ENCODE results near the gene PTGFRN.
"Not testable (repeated sequence)": the region's sequence is repeated elsewhere in the genome, so short reads cannot be mapped to it uniquely, and the experiment has no call there.

Gene PTGFRN

DNA sequence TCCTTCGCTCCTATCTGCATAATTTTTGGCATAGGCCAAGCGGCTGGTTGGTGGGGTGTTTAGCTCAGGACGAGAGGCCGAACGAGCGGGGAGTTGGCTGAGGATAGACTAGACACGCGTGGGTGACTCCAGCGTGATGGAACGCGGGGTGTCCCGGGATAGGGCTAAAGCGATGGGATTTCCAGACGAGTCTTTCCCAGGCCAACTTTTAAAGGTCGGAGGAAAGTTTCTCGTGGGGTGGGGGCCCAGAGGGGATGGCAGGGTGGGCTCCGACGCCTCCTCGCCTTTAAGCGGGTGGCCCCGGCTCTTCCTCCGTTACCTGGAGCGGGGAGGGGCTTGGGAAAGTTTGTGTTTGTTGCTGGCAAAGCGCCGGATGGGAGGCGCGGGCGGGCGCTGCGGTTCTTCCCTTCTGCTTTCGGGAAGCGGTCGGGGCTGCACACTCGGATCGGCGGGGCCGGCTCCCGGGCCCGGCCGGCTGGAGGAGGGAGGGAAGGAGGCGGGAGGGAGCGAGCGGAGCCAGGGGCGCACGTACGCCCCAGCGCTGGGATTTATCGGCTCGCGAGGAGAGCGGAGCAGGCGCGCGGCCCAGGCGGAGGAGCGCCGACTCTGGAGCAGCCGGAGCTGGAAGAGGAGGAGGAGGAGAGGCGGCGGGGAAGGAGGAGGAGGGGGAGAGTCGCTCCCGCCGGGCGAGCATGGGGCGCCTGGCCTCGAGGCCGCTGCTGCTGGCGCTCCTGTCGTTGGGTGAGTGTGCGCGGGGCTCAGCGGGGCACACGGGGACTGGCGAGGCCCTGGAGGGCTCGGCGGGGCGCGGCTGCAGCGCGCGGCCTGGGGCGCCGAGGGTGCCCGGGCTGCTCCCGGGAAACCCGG is at the start of gene PTGFRN:
TSS of gene PTGFRN (plus strand) at position 405 of the 867 bp plus-strand sequence. CDS start at position 693, 288 bp downstream.
- DNase-seq (ENCODE audit: extremely low read depth in 1 of 2, low read depth in 1 of 2) = no peak

DNA sequence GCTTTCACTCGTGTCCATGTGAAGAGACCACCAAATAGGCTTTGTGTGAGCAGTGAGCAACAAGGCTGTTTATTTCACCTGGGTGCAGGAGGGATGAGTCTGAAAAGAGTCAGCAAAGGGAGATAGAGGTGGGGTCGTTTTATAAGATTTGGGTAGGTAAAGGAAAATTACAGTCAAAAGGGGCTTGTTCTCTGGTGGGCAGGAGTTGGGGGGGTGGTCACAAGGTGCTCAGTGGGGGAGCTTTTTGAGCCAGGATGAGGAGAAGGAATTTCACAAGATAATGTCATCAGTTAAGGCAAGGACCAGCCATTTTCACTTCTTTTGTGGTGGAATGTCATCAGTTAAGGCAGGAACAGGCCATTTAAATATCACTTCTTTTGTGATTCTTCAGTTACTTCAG is 49.5 kb upstream of the PTGFRN start:
- DNase-seq (ENCODE audit: extremely low read depth in 1 of 2, low read depth in 1 of 2) = not testable (repeated sequence)

DNA sequence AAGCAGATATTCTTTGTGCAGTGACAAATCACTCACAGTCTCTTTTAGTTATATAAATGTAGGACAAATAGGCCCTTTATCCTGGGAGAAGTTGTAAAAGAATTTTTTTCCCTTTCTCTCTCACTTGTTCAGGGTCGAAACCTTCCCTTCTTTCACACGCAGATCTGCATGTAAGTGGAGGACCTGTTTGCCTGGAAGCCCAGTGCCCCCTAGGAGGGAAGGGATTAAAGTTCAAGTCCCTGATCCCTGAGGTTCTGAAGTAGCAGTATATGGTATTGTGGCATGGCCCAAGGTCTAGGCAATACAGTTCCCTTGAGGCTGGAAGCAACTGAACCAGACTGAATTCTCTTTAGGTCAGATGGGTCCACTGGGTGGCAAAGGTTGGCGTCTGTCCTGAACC is 48.6 kb upstream of the PTGFRN start:
- DNase-seq (ENCODE audit: extremely low read depth in 1 of 2, low read depth in 1 of 2) = no peak

DNA sequence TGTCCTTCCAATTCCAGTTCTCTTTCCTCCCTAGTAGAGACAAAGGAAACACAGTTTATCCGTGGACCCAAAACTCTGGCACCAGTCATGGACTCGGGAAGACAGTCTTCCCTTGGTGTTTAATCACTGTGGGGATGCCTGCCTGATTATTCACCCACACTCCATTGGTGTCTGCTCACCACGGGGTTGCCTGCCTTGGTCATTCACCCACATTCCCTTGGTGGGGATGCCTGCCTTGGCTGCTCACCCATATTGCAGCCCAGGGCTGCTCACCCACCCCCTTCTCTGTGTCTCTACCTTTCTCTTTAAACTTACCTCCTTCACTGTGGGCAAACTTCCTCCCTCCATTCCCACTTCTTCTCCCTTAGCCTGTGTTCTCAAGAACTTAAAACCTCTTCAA is 46.7 kb upstream of the PTGFRN start:
- DNase-seq (ENCODE audit: extremely low read depth in 1 of 2, low read depth in 1 of 2) = not testable (repeated sequence)

DNA sequence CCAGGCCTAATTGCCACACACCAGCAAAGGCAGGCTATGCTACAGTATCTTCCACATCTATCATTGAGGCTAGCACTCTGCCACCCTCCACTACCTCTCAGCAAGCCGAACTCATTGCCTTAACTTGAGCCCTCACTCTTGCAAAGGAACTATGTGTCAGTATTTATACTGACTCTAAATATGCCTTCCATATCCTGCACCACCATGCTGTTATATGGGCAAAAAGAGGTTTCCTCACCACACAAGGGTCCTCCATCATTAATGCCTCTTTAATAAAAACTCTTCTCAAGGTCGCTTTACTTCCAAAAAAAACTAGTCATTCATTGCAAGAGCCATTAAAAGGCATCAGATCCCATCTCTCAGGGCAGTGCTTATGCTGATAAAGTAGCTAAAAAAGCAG is 43.2 kb upstream of the PTGFRN start:
- DNase-seq (ENCODE audit: extremely low read depth in 1 of 2, low read depth in 1 of 2) = not testable (repeated sequence)

DNA sequence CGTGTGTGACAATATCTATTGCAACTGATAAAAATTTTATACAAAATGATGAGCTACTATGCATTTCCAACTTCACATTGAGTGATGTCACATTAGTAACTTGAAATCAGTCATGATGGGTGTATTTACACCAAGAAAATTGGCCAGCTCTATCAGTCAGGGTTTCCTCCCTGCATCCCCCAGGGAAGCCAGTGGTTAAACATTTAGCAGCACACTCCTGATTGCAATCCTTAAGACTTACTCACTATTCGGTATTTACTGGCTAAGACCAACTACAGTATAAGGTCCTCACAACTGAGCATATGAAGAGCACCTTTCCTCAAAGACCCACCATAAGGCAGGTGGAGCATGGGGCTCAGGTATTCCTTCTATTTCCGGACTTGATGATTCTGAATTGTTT is 41.3 kb upstream of the PTGFRN start:
- no peak for DNase-seq (ENCODE audit: extremely low read depth in 1 of 2, low read depth in 1 of 2)

DNA sequence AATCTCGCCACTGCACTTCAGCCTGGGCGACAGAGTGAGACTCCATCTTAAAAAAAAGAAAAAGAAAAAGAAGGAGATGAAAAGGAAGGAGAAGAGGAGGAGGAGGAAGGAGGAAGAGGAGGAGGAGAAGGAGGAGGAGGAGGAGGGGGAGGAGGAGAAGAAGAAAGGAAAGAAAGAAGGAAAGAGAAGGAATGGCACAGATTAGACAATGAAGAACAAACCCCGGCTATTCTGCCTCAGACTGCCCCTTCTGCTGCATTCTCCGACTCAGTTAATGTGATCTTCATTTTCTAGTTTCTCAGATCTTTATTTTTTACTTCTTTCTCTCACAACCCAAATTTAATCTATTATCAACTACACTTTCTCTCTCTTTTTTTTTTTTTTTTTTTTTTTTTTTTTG is 40.1 kb upstream of the PTGFRN start:
- DNase-seq (ENCODE audit: extremely low read depth in 1 of 2, low read depth in 1 of 2) = no peak

DNA sequence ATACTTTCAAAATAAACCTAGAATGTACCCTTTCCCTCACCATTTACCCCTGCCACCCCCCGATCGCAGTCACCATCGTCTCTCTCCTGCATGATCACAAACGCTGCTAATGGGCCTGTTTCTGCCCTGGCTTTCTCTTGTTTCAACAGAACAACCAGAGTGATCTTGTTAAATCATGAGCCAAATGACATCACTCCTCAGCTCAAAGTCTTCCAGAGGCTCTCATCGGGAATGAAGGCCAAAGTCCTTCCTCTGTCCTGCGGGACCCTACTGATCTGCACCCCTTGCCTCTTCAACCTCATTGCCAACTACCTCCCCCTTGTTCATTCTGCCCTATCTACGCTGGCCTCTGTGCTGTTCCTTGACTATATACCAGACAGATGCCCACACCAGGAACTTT is 39.4 kb upstream of the PTGFRN start:
- no peak for DNase-seq (ENCODE audit: extremely low read depth in 1 of 2, low read depth in 1 of 2)

DNA sequence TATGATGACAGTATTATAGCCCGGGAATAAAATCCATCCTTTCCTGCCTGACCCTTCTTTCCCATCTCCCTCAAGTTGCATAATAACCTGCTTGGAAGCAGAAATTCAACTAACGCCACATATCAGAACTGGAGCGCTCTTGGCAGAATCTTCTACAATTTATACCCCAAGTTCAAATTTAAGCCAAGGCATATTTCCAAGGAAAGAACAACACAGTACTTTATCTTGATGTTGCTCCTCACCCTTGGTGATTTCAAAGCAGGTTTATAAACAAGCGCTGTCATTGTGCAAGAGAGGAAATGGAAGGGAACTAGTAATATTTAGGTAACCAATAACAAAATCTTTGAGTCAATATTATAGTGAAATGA is 38.0 kb upstream of the PTGFRN start:
- DNase-seq (ENCODE audit: extremely low read depth in 1 of 2, low read depth in 1 of 2) = no peak

DNA sequence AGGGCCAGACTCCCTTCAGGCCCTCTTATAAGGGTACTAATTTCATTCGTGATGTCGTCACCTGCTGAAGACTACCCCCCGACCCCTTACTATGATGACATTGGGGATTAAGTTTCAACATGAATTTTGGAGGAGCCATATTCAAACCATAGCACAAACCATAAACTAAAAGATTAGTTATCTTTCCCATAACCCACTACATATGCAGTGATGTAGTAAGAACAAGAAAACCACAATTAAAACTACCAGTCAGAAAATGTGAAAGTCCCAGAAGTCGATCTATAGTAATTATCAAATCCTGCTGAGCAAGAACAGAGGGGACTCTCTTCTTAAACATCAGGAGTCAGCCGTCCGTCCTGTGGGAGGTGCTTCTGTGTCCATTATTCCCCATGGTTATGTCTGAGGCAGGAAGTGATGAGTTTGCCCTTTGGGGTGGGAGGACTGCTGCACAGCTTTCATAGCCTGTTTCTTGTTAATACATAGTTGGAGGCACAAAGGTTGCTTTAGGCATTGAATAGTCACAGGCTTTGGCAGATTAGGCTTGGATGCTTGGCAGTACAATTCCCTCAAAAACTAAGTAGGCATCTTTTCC is 35.9 kb upstream of the PTGFRN start:
- no peak for DNase-seq (ENCODE audit: extremely low read depth in 1 of 2, low read depth in 1 of 2)

DNA sequence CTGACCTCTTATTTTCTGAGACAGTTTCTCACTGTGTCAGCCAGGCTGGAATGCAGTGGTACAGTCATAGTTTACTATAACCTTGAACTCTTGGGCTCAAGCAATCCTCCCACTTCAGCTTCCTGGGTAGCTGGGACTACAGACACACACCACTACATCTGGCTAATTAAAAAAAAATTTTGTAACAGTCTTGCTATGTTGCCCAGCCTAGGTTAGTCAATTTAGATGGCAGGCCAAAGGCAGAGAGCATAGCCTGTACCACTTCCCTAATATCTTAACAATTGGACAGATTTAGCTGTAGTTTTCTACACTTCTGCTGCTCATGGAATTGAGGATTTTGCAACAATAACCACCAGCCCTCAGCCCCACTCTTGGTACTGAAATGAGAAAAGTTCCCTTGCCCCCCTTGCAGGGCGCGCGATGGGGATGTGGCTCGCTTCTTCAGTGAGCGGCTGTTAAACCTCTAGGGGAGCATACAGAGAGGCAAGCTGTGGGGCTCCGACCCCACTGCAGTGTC is 34.9 kb upstream of the PTGFRN start:
- DNase-seq (ENCODE audit: extremely low read depth in 1 of 2, low read depth in 1 of 2) = no peak

DNA sequence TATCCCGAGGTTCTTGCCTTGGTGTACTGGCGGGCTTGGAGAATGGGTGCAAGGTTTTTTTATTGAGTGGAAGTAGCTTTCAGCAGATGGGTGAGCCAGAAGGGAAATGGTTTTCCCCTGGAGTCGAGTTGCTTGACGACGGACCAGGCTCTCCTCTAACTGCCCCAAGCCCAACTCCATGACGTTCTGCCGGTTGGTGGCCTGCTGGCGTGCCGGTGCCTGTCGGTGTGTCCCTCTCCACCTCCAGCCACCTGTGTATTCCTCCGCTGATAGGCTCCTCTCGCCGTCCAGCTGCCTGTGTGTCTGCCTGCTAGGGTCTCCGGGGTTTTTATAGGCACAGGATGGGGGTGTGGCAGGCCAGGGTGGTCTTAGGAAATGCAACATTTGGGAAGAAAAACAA is 34.3 kb upstream of the PTGFRN start:
- no peak for DNase-seq (ENCODE audit: extremely low read depth in 1 of 2, low read depth in 1 of 2)

DNA sequence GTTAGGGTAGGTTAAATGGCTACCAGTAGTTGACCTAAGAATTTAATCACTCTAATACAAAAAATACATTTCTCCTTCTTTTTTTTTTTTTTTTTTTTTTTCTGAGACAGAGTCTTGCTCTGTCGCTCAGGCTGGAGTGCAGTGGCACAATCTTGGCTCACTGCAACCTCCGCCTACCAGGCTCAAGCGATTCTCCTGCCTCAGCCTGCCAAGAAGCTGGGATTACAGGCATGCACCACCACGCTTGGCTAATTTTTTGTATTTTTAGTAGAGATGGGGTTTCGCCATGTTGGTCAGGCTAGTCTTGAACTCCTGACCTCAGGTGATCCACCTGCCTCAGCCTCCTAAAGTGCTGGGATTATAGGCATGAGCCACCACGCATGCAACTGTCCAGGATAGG is 33.8 kb upstream of the PTGFRN start:
- DNase-seq (ENCODE audit: extremely low read depth in 1 of 2, low read depth in 1 of 2) = not testable (repeated sequence)

DNA sequence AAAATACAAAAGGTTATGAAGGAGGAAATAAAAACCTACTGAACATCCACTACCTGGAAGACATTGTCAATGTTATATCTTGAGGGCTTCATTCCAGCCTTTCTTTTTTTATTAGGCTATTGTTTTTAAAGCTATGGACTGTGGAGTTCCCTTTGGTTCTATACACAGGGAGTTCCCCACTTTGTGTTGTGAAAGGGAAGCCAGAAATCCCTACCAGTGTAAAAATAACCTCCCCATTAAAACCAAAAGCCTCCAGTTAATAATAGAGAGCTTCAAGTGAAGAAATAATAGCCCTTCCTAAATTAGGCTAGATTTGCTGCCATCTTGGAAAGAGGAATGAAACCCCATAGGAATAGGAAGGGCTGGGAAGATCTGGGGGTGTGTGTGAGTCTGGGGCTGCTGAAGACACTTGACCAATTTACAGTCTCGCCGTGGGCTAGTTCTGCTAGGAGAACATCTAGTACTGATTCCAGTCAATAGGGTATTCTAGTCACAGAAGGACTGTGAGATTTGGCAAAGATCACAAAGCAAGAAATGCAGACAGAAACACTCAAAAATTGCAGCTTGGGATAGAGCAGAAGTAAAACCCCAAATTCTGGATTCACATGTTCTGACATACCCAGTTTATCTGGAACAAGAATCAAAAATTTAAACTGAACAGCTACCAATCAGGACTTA is 32.4 kb upstream of the PTGFRN start:
- DNase-seq (ENCODE audit: extremely low read depth in 1 of 2, low read depth in 1 of 2) = no peak

DNA sequence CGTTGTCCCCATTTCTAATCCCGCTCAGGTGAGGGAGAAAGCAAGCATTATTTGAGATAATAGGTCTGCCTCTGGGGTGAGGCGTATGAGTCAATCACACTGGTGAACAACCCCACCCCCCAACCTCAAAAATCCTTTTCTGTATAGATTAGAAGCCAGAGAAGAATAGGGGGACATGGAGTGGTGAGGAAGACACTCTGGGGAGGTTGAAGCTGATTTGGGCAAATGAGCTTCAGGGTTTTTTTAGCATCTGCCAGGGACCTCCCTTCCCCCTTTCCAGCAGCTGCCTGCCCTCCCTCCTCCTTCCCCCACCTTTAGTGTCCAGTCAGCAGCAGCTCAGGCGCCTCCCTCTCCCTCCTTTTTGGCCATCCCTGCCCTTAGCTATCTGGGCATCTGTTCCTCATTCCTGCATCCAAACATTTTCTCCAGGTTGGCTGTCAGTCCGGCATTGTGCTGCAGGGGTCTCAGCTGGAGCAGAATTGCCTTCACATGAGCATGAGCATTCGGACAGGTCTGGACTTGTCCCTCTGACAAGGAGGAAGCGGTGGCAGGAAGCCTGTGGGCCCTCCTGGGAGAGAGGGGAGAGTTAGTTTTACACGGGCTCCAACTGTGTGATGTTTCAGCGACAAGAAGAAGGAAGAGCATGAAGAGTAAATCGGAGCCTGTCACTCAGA is 30.8 kb upstream of the PTGFRN start:
- no peak for DNase-seq (ENCODE audit: extremely low read depth in 1 of 2, low read depth in 1 of 2)

DNA sequence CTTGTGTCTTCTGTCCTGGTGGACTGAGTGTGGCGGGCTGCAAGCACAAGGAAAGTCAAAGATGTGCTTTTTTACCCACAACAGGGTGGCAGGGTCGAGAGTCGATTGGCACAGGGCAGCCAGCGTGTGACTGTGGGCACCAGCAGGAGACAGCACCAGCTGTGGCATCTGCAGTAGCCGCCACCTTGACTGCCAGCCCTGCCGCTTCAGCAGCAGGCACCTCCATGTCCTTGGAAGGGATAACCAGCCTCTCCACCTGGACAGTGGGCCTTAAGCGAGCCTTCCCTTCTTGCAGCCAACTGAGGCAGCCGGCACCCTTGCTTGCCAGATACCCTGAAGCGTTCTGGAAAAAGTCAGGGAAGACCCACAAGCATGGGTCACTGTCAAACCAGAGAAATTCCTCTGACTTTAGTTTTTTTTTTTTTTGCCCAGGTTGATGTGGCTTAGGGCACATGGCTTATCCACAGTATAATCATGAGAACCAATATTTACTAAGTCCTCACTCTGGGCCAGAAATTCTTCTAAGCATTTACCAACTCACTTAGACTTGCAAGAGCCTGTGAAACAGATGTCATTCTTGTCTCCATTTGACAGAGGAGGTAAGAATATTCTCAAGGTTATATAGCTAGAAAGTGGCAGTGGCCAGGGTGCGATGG is 30.1 kb upstream of the PTGFRN start:
- DNase-seq (ENCODE audit: extremely low read depth in 1 of 2, low read depth in 1 of 2) = no peak

DNA sequence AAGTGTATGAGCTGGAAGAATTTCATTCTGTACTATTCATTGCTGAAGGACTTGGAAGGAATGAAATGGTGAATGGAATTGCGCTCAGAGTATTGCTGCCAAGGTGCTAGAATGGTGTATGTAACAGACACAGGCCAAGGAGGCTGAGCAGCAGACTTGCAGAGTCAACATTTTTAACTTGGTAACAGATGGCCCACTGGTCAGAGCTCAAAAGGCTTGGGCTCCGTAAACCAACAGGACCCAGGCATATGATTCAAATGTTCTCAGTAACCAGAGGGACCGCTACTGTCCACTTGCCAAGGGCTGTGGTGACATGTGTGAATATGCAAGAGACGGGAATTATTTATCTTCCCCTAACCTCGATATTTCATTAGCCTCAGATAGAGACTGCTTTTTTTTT is 28.8 kb upstream of the PTGFRN start:
- no peak for DNase-seq (ENCODE audit: extremely low read depth in 1 of 2, low read depth in 1 of 2)

DNA sequence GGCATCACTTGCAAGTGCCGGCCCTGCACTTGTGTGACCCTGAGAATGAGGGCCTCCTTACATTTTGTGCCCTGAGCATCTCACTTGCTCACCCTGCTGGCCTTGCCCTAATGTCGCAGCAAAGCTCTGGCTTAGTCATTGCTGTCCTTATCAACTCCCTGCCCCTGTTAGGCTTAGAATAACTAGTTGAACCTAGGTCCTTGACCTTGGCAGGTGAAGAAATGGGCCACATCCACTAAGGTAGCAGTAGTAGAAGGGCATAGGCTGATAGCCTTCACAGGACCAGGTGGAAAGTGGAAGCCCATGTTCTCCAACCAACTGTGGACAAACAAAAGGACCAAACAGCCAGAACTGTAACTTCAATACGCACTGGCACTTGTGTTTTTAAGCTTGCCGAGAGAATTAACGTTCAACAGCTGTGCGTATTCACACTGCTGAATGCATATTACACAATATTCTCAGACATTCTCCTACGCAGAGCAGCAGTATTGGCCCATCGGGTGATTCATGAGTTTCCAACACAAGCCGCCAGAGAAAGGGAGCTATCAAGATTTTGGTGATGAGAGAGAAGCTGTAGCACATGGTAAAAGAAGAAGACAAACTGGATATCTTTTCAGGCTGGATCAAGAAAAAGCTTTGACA is 27.7 kb upstream of the PTGFRN start:
- peak; percentile 10 to 39 for DNase-seq (ENCODE audit: extremely low read depth in 1 of 2, low read depth in 1 of 2)

DNA sequence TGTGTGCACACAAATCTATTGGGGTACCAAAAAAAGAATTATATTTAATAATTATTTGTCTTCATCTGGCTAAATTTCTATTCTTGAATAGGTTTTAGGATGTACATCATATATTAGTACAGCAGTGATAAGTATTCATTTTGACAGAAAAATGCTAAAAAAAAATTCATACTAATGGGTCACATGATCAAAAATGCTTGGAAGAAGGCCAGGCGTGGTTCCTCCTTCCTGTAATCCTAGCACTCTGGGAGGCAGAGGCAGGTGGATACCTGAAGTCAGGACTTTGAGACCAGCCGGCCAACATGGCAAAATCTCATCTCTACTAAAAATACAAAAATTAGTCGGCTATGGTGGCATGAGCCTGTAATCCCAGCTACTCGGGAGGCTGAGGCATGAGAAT is 26.9 kb upstream of the PTGFRN start:
- no peak for DNase-seq (ENCODE audit: extremely low read depth in 1 of 2, low read depth in 1 of 2)

DNA sequence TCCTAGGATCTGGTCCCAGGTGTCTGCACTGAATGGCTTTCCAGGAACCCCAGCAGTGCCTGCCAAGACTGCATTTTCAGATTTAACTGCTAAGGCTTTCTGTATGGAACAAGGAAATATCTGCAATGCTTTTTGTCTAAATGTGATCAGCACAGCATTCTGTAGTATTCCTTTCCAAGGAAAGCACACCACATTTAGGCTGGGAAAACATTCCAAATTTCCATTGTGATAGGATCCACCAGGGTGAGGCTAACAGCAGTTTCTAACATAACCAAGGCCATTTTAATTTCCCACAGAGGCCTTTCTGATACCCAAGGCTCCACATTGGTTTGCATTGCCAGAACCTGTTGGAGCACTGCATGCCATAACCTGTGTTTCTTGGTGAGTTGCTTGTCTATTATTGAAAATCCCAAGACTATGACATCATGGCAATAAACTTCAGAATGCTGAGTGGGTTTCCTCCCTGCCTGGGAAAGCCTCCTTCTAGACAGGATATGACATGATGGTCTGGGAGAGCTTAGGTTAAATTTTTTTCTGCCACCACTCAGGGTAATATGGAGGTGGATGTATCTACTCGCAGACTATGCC is 23.3 kb upstream of the PTGFRN start:
- no peak for DNase-seq (ENCODE audit: extremely low read depth in 1 of 2, low read depth in 1 of 2)
